Eye (tissue), 1 donor: ENCODE data around the gene HHLA2.
A peak's percentile ranks its signal among the peaks of the same experiment; 100 is the strongest.
"Not testable (repeated sequence)": the region's sequence is repeated elsewhere in the genome, so short reads cannot be mapped to it uniquely, and the experiment has no call there.

Experiments
- DNase-seq: peaks from one replicate; pipeline ENCODE4 v3.0.0-alpha.2; 2015

Gene HHLA2

DNA sequence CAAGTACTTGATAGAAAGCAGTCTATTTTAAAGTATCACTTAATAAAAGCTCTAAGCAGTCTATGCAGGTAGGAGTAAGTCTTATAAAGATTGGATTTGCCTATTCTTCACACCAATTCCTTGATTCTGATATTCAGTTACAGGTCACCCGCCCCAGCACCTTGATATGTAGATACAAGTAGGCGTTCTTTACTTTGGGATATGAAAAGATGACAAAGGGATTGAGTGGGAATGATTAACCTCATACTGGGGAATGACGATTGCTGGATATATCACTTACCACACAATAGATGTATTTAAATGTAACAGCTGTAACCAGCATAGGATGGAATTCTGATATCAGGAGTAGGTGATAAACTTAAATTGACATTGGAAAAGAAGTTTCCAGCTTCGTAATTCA lies 47.1 kb downstream of the HHLA2 start:
- DNase-seq: no peak

DNA sequence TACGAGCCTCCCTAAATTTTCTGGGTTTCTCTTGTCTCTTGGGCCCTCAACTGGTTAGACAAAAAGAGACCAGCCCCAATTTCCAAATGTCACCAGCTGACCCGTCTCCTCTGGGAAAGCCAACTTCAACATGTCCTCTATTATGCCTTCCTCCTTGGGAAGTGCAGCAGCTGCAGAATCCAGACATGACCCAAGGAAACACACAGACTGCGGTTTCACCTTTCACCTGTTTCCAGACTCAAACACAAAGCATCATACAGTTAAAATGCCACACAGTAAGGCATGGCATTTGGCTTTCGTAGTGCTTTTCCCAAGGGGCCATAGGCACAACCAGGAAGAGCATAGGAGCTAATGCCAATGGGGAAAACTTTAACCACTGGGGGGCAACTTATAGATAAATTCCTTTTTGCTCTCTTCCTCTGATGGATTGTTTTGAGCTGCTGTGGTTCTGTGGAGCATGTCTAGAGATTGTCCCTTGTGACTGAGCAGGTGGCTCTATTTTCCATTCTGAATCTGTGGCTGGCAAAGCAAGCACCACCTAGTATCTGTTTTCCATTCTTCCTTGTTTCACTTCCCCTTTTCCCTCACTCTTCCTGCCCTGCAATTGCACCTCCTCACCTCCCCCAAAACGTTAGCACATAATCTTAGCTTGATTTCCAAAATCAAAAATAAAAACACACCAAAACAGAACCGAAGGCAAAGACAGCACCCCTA lies 49.3 kb downstream of the HHLA2 start:
- DNase-seq: no peak

GRCh38 chr3:108346301-108347227 lies 50.2 kb downstream of the HHLA2 start:
- no peak for DNase-seq

- DNase-seq: peak; percentile 18
Measured at GRCh38 chr3:108352176-108352575, 55.8 kb downstream of the HHLA2 start.

GRCh38 chr3:108354562-108354961 lies 58.2 kb downstream of the HHLA2 start:
- no peak for DNase-seq

DNA sequence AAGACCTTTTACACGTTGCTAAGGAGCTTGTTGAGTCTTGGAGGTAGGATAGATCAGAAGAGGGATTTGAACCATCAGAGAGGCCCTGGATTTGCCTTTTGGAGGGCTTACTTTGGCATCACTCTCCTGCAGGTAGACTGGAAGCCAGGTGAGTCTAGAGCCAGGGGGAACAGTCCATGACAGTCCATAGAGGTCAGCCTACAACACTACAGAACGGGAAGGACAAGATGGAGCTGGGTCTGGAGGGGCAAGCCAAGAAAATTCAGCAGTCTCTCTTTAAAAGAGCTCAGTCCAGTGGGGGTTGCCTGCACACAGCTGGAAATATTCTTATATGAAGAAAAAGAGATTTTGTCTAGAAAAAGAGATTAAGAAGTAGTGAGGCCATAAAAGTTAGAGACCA lies 60.7 kb downstream of the HHLA2 start:
- DNase-seq: no peak

DNA sequence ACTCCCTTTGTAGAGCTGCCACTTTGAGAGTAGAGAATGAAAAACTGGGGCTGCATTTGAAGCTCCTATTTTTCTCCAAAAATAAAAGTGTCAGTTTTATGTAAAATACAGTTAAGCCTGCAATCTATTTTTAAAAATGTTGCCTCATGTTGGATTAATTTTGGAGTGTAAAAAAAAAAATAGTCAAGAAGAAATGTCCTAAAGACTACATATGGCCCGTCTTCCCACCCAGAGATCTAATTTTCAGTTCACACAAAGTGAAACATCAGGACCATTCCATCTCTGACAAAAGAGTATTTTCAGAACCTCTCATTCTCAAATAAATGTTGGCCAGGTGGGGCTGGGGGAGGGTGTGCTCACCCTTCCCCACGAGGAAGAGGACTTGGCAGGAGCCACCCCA lies 62.7 kb downstream of the HHLA2 start:
- no peak for DNase-seq

- DNase-seq: no peak
Measured at GRCh38 chr3:108376026-108376425, 79.7 kb downstream of the HHLA2 start.

DNA sequence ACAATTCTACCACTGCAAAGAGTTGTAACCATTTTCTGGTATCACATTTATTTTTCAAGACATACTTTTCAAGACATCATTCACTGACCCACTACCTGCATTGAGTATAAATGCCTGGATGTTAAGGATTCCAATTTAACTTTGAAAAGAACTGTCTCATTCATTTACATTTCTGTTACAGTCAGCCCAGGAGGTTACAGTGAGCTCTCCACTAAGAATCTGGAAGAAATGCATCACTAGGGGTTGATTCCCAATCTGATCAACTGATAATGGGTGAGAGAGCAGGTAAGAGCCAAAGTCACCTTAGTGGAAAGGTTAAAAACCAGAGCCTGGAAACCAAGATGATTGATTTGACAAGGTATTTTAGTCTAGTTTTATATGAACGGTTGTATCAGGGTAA lies 81.0 kb downstream of the HHLA2 start:
- DNase-seq: no peak

GRCh38 chr3:108378153-108378951 lies 82.0 kb downstream of the HHLA2 start:
- DNase-seq: no peak

- DNase-seq: not testable (repeated sequence)
Measured at GRCh38 chr3:108378952-108379342, 82.6 kb downstream of the HHLA2 start.

DNA sequence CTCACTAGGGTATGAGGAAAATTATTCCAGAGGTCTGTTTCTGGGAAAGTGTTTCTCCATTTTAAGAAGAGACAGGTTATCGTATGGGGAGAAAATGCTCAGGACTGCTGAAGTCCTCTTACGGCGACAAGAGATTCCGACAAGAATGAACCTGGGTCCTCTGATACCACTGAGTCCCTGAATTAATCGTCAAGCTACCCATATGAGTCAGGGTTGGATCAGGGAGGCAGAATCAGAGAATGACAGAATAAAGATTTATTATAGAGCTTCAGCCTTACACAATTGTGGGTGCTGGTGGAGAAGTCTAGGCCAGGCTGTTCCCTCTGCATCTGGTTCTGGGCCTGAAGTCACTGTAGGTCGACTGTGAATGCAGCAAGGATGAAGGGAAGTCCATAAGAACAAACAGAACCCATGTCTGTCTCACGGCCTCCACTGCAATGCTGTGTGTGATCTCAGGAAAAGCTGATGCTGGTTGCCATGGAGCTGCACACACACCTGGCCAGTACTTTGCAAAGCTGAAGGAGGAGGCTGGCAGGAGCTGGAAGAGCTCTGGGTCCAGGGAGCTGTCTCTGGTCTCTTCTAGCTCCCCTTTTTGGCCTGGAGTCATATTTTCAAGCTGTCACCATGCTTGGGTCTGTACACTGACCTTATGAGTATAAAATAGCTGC lies 83.9 kb downstream of the HHLA2 start:
- no peak for DNase-seq

DNA sequence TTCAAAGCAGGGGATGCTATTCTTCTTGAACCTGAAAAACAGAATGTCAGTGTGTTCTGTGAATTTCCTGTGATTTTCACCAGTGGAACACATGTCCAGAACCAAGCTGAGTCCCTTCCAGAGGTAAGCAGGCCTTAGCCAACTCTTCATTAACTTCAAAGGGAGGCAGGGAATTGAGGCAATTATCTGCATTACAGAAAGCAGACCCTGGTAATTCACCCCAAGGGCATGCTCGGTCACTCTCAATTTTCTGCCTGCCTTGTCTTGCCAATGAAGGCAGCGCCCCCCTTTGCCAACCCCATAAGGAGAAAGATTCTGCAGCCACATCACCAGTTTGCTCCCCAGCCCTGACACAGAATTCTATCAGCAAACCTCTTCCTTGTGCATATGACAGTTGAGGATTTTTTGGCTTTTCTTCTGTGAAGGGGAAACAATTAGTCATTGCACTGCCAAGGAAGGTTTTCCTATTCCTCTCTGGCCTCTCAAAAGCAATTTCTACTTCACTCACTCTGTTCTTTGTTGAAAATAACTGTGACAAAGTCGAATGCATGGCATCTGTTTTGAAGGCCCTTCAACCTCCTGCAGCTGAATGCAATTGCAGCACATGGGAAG lies 85.3 kb downstream of the HHLA2 start:
- DNase-seq: peak; percentile 53

DNA sequence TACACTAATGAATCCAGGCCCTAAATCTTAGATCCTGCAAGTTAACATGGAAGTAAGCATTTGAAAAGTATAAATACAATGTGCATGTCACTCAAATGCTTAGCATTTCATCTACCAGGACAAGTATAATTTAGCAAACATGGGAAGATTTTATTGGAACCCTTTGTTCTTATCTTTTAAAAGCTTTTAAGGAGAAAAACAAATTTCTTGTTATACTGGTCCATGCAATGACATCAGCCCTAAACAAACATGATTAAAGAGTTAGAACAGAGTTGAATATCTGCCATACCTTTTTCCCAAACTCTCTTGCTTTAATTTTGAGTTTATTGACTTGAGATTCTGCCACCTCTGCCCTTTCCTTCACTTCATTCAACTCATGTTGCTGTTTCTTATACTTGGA lies 87.0 kb downstream of the HHLA2 start:
- DNase-seq: no peak

- DNase-seq: no peak
Measured at GRCh38 chr3:108387063-108387462, 90.7 kb downstream of the HHLA2 start.

DNA sequence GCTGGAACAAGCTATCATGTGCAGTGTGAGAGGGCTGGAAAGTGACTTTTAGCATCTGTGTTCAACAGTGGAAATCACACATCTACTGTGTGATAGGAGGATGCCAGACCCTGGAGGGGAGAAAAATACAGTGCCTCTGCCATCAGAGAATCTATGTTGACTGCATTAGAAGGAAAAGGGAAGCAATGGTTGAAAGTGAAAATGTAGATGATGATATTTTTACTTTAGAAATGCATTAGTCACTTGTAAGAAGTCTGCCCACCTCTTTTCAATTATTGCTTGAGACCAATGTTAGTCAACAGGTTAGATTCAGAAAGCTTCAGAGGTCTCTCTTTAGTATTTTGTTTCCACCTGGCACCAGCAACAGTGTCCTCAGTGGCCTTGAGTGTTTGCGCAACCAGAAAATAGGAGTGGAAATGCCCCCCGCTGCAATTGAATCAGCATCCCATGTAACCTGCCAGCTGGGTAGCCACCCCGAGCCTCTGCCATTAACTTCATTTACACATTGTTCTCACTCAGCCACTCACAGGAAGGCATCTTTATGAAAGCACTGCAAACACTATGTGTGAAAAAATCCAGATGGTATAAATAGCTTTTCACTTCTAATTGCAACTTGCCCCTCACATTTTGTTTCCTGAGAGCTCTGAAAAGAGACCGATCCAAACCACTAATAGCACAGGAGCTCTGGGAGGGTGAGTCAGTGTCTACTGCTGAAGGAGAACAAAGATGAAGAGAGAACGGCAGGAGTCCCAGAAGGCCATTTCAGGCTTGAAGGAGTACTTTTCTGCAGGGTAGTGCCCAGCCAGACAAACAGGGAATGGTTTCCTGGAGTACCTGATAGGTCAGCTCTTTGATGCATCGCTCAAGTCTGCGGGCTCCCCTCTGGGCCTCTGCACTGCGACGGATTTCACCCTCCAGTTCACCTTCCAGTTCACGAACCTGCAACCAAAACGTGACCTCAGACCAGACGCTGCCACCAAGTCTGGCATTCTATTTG lies 92.1 kb downstream of the HHLA2 start:
- peak; percentile 63 for DNase-seq

DNA sequence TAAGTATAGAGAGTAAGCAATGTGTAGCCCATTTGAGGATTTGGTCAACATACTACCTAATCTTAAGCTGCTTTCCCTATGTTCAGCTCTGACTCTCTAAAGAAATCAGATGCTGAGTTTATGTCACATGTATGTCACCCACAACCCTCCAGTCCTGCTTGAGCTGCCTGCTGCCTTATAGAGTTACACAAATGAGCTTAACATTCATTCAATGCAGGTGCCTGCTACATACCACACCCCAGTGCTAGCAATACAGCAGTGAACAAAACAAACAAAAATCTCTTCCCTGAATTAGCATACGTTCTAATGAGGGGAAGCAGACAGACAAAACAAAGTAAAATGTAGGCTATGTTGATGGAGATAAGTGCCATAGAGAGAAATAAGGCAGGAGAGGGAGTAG lies 93.0 kb downstream of the HHLA2 start:
- DNase-seq: no peak

- no peak for DNase-seq
Measured at GRCh38 chr3:108391917-108392593, 95.7 kb downstream of the HHLA2 start.

GRCh38 chr3:108393128-108393900 lies 97.0 kb downstream of the HHLA2 start:
- no peak for DNase-seq

GRCh38 chr3:108394016-108394415 lies 97.7 kb downstream of the HHLA2 start:
- DNase-seq: no peak
